MM.1S (cell line): ENCODE results near the gene CC2D2B.

Experiments used
- DNase-seq: peaks from one replicate; pipeline ENCODE4 v3.0.0-alpha.2; 2015
- H2AFZ ChIP-seq: fragments of 300-600 bp; sonication (generic); 2 replicates; pipeline ENCODE4 v1.6.0; 2016; ENCODE audit warnings: antibody characterized with exemption, low read length
- H3F3A ChIP-seq: fragments of 300-600 bp; sonication (generic); 2 replicates; pipeline ENCODE4 v1.6.1; 2016; ENCODE audit warnings: mild to moderate bottlenecking, antibody characterized with exemption, low read length, moderate library complexity, mixed read lengths; ENCODE audit not compliant: insufficient read depth
- H3K27ac ChIP-seq: fragments of 300-600 bp; sonication (generic); 2 replicates; pipeline ENCODE4 v1.5.1; 2016; ENCODE audit warnings: mild to moderate bottlenecking, low read length
- H3K27me3 ChIP-seq: fragments of 300-600 bp; sonication (generic); replicated peaks from 2 replicates; pipeline ENCODE4 v1.6.0; 2016; ENCODE audit warnings: low read length; ENCODE audit not compliant: insufficient read depth
- H3K36me3 ChIP-seq: fragments of 300-600 bp; sonication (generic); replicated peaks from 2 replicates; pipeline ENCODE4 v1.6.1; 2016; ENCODE audit warnings: mild to moderate bottlenecking, low read length, mixed read lengths; ENCODE audit not compliant: insufficient read depth
- H3K4me1 ChIP-seq: fragments of 300-600 bp; sonication (generic); 2 replicates; pipeline ENCODE4 v1.6.1; 2016; ENCODE audit warnings: low read length, mixed read lengths
- H3K4me2 ChIP-seq: fragments of 300-600 bp; sonication (generic); 2 replicates; pipeline ENCODE4 v1.6.0; 2016; ENCODE audit warnings: low read depth, low read length
- H3K4me3 ChIP-seq: fragments of 300-600 bp; sonication (generic); 2 replicates; pipeline ENCODE4 v1.5.1; 2016; ENCODE audit warnings: low read length, mixed read lengths
- H3K79me2 ChIP-seq: fragments of 300-600 bp; sonication (generic); 2 replicates; pipeline ENCODE4 v1.6.1; 2016; ENCODE audit warnings: mixed run types, low read length, mixed read lengths
- H3K9ac ChIP-seq: fragments of 300-600 bp; sonication (generic); 2 replicates; pipeline ENCODE4 v1.6.1; 2016; ENCODE audit warnings: low read length, mixed read lengths
- H3K9me2 ChIP-seq: fragments of 300-600 bp; sonication (generic); replicated peaks from 2 replicates; pipeline ENCODE4 v1.6.1; 2016; ENCODE audit warnings: mild to moderate bottlenecking, low read length, mixed read lengths; ENCODE audit not compliant: insufficient read depth
- H3K9me3 ChIP-seq: fragments of 300-600 bp; sonication (generic); replicated peaks from 2 replicates; pipeline ENCODE4 v1.6.1; 2016; ENCODE audit warnings: mild to moderate bottlenecking, low read length, mixed read lengths; ENCODE audit not compliant: insufficient read depth
- H4K20me1 ChIP-seq: fragments of 300-600 bp; sonication (generic); 2 replicates; pipeline ENCODE4 v1.6.1; 2016; ENCODE audit warnings: mild to moderate bottlenecking, low read length, moderate library complexity, mixed read lengths; ENCODE audit not compliant: insufficient read depth
- CTCF ChIP-seq: fragments of 300-600 bp; sonication (generic); IDR thresholded peaks from 2 replicates; pipeline ENCODE4 v1.5.1; 2016; ENCODE audit warnings: antibody characterized with exemption, low read length, mixed read lengths
- EZH2 ChIP-seq: fragments of 300-600 bp; sonication (generic); optimal IDR thresholded peaks from 2 replicates; pipeline ENCODE3; 2017; ENCODE audit warnings: low read depth, mild to moderate bottlenecking, antibody characterized with exemption, low read length, mixed read lengths
- EZH2phosphoT487 ChIP-seq: fragments of 300-600 bp; sonication (generic); IDR thresholded peaks from 2 replicates; pipeline ENCODE4 v1.6.1; 2018; ENCODE audit warnings: antibody characterized with exemption, low read length

CC2D2B gene

DNA sequence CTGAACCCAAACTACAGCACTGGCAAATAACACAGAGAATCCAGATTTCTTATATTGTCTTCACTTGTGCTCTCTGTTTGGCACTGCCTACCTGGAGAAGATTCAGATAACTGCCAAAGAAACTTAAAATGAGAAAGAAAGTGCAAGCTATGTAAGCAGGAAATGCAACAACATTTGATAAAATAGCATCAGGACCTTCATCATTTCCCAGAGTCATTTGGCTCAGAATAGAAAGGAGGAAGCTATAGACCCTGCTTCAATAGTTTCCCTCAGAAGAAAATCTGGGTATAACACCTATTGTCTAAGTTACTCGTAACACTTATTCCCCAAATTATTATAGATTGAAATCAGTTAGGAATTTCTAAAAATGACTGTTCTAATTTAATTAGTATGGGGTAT is 56.2 kb downstream of the CC2D2B start:
- Histone ChIP-seq H3K36me3 (no peaks in the 10 kb centered on the region), H3K4me1 (peaks cover 15% of the 10 kb centered on the region), H3K9me2 (no peaks in the 10 kb centered on the region), H3K4me2 (peak overlapping the region; percentile 85), H3K27ac (no peak overlapping the region), H3K4me3 (peak overlapping the region; percentile 44), H3K9ac (no peak overlapping the region; the same call in 1 of the 2 replicates), H3F3A (peaks cover 3% of the 10 kb centered on the region; the same call in 1 of the 2 replicates), H3K9me3 (no peaks in the 10 kb centered on the region), H3K79me2 (no peaks in the 10 kb centered on the region), H3K27me3 (no peaks in the 10 kb centered on the region), H4K20me1 (no peaks in the 10 kb centered on the region), H2AFZ (peak overlapping the region; percentile 77)
- TF ChIP-seq EZH2phosphoT487 (no peak), CTCF (no peak), EZH2 (no peak)
- no peak for DNase-seq

DNA sequence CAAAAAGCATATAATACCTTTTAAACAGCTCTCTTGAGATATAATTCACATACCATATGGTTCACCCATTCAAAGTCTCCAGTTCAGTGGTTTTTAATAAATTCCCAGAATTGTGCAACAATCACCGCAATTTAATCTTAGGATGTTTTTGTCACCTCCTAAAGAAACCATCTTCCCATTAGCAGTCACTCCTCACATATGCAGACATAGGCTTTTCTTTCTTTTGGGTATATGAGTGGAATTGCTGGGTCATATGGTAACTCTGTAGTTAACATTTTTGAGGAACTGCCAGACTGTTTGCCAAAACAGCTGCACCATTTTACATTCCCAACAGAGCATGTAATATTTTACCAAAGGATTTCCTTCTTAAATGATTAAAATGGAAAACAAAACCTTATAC is 57.0 kb downstream of the CC2D2B start:
- H3K4me2 ChIP-seq = no peak overlapping the region

GRCh38 chr10:95976362-95977229 is 68.8 kb downstream of the CC2D2B start:
- no peak overlapping the region for H3K4me2 ChIP-seq
- no peaks in the 10 kb centered on the region for H3K27me3 ChIP-seq
- H4K20me1 ChIP-seq = no peaks in the 10 kb centered on the region
- H3K79me2 ChIP-seq = no peaks in the 10 kb centered on the region
- no peak overlapping the region for H3K4me3 ChIP-seq
- no peaks in the 10 kb centered on the region for H3K9me2 ChIP-seq
- no peaks in the 10 kb centered on the region for H3F3A ChIP-seq
- no peak overlapping the region for H3K27ac ChIP-seq
- H3K9me3 ChIP-seq = no peaks in the 10 kb centered on the region
- no peaks in the 10 kb centered on the region for H3K4me1 ChIP-seq
- no peak overlapping the region for H2AFZ ChIP-seq
- no peaks in the 10 kb centered on the region for H3K36me3 ChIP-seq
- TF ChIP-seq CTCF (no peak), EZH2 (no peak), EZH2phosphoT487 (no peak)
- no peak overlapping the region for H3K9ac ChIP-seq
- no peak for DNase-seq

More for the DNA sequence above, 57.0 kb downstream of the CC2D2B start:
- Histone ChIP-seq H3K36me3 (no peaks in the 10 kb centered on the region), H3K4me1 (peaks cover 15% of the 10 kb centered on the region), H3K27me3 (no peaks in the 10 kb centered on the region), H3F3A (peaks cover 3% of the 10 kb centered on the region; the same call in 1 of the 2 replicates), H3K9me3 (no peaks in the 10 kb centered on the region), H2AFZ (no peak overlapping the region), H3K9me2 (no peaks in the 10 kb centered on the region), H3K9ac (no peak overlapping the region), H3K4me3 (no peak overlapping the region), H3K79me2 (no peaks in the 10 kb centered on the region), H4K20me1 (no peaks in the 10 kb centered on the region), H3K27ac (no peak overlapping the region)
- no peak for TF ChIP-seq CTCF
- TF ChIP-seq EZH2phosphoT487 = no peak
- TF ChIP-seq EZH2 = no peak
- no peak for DNase-seq
